Measurements from ENCODE around the gene FBLN2.

FBLN2 gene

GRCh38 chr3:13563321-13563720 is 14.4 kb downstream of the FBLN2 start:
- intact Hi-C loops (cut with DNase I) = no loop called here
- DNase-seq = peak in 1 of 10 donors; percentile 73

GRCh38 chr3:13563911-13564310 is 15.0 kb downstream of the FBLN2 start:
- no peak for DNase-seq
- intact Hi-C loops (cut with DNase I) = no loop called here

GRCh38 chr3:13564751-13565560 is 16.0 kb downstream of the FBLN2 start:
- intact Hi-C loops (cut with DNase I) = no loop called here
- peak in 3 of 10 donors; percentile 41 to 62 (median 48) for DNase-seq

- peak in 3 of 10 donors; percentile 44 to 66 (median 65) for DNase-seq
- intact Hi-C loops (cut with DNase I) = no loop called here
These were observed 16.9 kb downstream of the FBLN2 start for GRCh38 chr3:13565581-13566452.

GRCh38 chr3:13566453-13566748 is 17.5 kb downstream of the FBLN2 start:
- intact Hi-C loops (cut with DNase I) = no loop called here
- peak in 3 of 10 donors; percentile 44 to 79 (median 47) for DNase-seq

- intact Hi-C loops (cut with DNase I) = no loop called here
- DNase-seq = peak in 3 of 10 donors; percentile 39 to 73 (median 69)
These were observed 17.9 kb downstream of the FBLN2 start for GRCh38 chr3:13566769-13567310.

GRCh38 chr3:13567684-13568514 is 19.0 kb downstream of the FBLN2 start:
- intact Hi-C loops (cut with DNase I) = no loop called here
- DNase-seq = peak in 3 of 10 donors; percentile 35 to 76 (median 58)

- DNase-seq = peak in 3 of 10 donors; percentile 50 to 65 (median 60)
- intact Hi-C loops (cut with DNase I) = no loop called here
These were observed 19.6 kb downstream of the FBLN2 start for GRCh38 chr3:13568515-13569028.

- intact Hi-C loops (cut with DNase I) = no loop called here
- DNase-seq = peak in 3 of 10 donors; percentile 50 to 66 (median 66)
These were observed 20.3 kb downstream of the FBLN2 start for GRCh38 chr3:13569201-13569600.

- DNase-seq = peak in 3 of 10 donors; percentile 69 to 84 (median 79)
- intact Hi-C loops (cut with DNase I) = no loop called here
These were observed 20.9 kb downstream of the FBLN2 start for GRCh38 chr3:13569641-13570390.

GRCh38 chr3:13570391-13571194 is 21.7 kb downstream of the FBLN2 start:
- intact Hi-C loops (cut with DNase I) = no loop called here
- DNase-seq = peak in 3 of 10 donors; percentile 67 to 80 (median 79)

- DNase-seq = peak in 3 of 10 donors; percentile 61 to 77 (median 69)
- intact Hi-C loops (cut with DNase I) = no loop called here
These were observed 22.3 kb downstream of the FBLN2 start for GRCh38 chr3:13571264-13571663.

GRCh38 chr3:13571831-13572750 is 23.2 kb downstream of the FBLN2 start:
- peak in 3 of 10 donors; percentile 50 to 67 (median 67) for DNase-seq
- intact Hi-C loops (cut with DNase I) = no loop called here

- DNase-seq = peak in 2 of 10 donors; percentile 31 to 62
- intact Hi-C loops (cut with DNase I) = no loop called here
These were observed 24.1 kb downstream of the FBLN2 start for GRCh38 chr3:13572926-13573623.

- intact Hi-C loops (cut with DNase I) = no loop called here
- peak in 3 of 10 donors; percentile 67 to 77 (median 74) for DNase-seq
These were observed 25.3 kb downstream of the FBLN2 start for GRCh38 chr3:13574083-13574797.
